GM21528 (cell line): ENCODE results near the gene TMEM165.

Source experiments
- ATAC-seq: cut with Tn5 transposase; IDR thresholded peaks from one replicate; pipeline ENCODE4 v1.9.1; 2021; ENCODE audit warnings: mild to moderate bottlenecking, moderate library complexity; ENCODE audit not compliant: unreplicated experiment, low FRiP score

Gene TMEM165

GRCh38 chr4:55366621-55367020, 29.1 kb upstream of the TMEM165 start:
- no peak for ATAC-seq

- no peak for ATAC-seq
These were observed 28.6 kb upstream of the TMEM165 start for GRCh38 chr4:55367084-55367722.

GRCh38 chr4:55369968-55370367, 25.8 kb upstream of the TMEM165 start:
- ATAC-seq: no peak

GRCh38 chr4:55372259-55372658, 23.5 kb upstream of the TMEM165 start:
- ATAC-seq: no peak

- ATAC-seq: no peak
These were observed 22.3 kb upstream of the TMEM165 start for GRCh38 chr4:55373461-55373860.

GRCh38 chr4:55376698-55377097, 19.1 kb upstream of the TMEM165 start:
- ATAC-seq: no peak

GRCh38 chr4:55378617-55379467, 16.9 kb upstream of the TMEM165 start:
- no peak for ATAC-seq

GRCh38 chr4:55380576-55380975, 15.2 kb upstream of the TMEM165 start:
- no peak for ATAC-seq

GRCh38 chr4:55381502-55381901, 14.3 kb upstream of the TMEM165 start:
- no peak for ATAC-seq

GRCh38 chr4:55382488-55383003, 13.2 kb upstream of the TMEM165 start:
- ATAC-seq: no peak

- no peak for ATAC-seq
These were observed 10.5 kb upstream of the TMEM165 start for GRCh38 chr4:55385201-55385649.

- ATAC-seq: no peak
These were observed 9.7 kb upstream of the TMEM165 start for GRCh38 chr4:55386073-55386472.

GRCh38 chr4:55386840-55387239, 8.9 kb upstream of the TMEM165 start:
- no peak for ATAC-seq

- ATAC-seq: no peak
These were observed 2.1 kb upstream of the TMEM165 start for GRCh38 chr4:55393461-55394320.

GRCh38 chr4:55395218-55395528, 584 bp upstream of the TMEM165 start:
- peak; percentile 0 for ATAC-seq

- peak; percentile 39 for ATAC-seq
These were observed 760 bp downstream of the TMEM165 start for GRCh38 chr4:55396308-55397125.

GRCh38 chr4:55397126-55397436, 1.3 kb downstream of the TMEM165 start:
- ATAC-seq: no peak

- ATAC-seq: no peak
These were observed 2.0 kb downstream of the TMEM165 start for GRCh38 chr4:55397520-55398321.

GRCh38 chr4:55398461-55398860, 2.7 kb downstream of the TMEM165 start:
- no peak for ATAC-seq
